ENCODE data around the gene AEBP2. TPM values are rescaled to one million over a fixed set of nuclear protein-coding genes. Genes with fewer than 3 reads are reported as not detected.
"Not testable (repeated sequence)": the region's sequence is repeated elsewhere in the genome, so short reads cannot be mapped to it uniquely, and the experiment has no call there.

The AEBP2 gene
- total RNA-seq: 42.0 TPM

- DNase-seq (ENCODE audit: low spot score in 2 of 2) (peak; percentile 94 to 98), FAIRE-seq (no peak)
Measured at GRCh38 chr12:19439059-19440018, at the start of gene AEBP2. TSS of gene AEBP2 (plus strand) at chr12:19439492. CDS start at chr12:19439700, 208 bp downstream.

DNA sequence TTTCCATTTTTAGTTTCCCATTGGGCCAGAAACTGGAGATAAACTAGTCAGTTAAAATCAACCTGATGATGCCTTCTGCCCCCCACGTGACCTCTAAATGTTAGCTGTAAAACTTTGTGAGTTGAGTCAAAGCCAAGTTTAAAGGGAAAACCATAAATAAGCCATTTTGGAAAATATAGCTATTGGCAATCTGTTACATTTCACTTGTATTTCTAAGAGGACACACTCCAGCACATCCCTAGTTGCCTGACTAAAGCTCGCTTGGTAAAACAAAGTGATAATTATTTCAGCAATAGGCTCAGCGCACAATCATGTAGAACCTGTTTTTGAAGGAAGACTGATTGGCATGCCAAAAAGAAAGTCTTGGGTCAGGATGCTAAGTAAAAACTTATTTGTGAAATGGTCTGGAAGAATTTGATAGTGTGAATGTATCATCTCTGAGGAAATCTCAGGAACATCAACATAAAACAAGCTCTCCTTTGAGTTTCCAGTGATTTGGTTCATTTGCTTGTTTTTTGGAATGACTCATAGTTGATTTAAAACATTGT, 49.2 kb upstream of the AEBP2 start:
- FAIRE-seq: no peak
- DNase-seq (ENCODE audit: low spot score in 2 of 2): no peak

DNA sequence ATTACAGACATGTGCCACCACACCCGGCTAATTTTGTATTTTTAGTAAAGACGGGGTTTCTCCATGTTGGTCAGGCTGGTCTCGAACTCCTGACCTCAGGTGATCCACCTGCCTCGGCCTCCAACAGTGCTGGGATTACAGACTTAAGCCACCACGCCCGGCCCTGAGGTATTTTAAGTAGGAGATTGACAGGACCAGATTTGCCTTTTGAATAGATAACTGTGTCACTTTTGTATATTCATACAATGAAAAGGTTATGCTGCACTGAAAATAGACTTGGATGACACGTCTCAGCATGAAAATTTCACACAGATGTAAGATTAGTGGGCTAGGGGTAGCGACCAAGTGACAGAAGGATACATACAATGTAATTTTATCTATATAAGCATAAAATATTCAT, 46.6 kb upstream of the AEBP2 start:
- not testable (repeated sequence) for FAIRE-seq; DNase-seq (ENCODE audit: low spot score in 2 of 2)

- FAIRE-seq (no peak), DNase-seq (ENCODE audit: low spot score in 2 of 2) (no peak)
Measured at GRCh38 chr12:19394385-19394784, 44.9 kb upstream of the AEBP2 start.

DNA sequence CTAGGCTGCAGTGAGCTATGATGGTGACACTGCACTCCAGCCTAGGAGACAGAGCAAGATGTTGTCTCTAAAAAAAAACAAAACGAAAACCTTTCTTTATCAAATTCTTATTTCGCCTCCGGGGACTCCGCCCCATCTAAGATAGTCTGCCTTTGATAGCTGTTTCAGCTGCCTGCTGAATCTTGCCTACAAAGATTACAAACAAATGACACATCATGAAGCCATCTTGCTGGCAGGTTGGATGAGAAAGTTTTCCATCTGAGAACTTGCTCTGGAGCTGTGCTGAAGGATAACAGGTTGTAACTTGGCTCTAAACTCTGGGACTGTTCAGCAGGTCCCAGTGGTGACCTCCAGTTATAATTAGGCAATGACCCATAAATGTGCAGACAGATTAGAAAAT, 41.8 kb upstream of the AEBP2 start:
- DNase-seq (ENCODE audit: low spot score in 2 of 2) (no peak), FAIRE-seq (no peak)

DNA sequence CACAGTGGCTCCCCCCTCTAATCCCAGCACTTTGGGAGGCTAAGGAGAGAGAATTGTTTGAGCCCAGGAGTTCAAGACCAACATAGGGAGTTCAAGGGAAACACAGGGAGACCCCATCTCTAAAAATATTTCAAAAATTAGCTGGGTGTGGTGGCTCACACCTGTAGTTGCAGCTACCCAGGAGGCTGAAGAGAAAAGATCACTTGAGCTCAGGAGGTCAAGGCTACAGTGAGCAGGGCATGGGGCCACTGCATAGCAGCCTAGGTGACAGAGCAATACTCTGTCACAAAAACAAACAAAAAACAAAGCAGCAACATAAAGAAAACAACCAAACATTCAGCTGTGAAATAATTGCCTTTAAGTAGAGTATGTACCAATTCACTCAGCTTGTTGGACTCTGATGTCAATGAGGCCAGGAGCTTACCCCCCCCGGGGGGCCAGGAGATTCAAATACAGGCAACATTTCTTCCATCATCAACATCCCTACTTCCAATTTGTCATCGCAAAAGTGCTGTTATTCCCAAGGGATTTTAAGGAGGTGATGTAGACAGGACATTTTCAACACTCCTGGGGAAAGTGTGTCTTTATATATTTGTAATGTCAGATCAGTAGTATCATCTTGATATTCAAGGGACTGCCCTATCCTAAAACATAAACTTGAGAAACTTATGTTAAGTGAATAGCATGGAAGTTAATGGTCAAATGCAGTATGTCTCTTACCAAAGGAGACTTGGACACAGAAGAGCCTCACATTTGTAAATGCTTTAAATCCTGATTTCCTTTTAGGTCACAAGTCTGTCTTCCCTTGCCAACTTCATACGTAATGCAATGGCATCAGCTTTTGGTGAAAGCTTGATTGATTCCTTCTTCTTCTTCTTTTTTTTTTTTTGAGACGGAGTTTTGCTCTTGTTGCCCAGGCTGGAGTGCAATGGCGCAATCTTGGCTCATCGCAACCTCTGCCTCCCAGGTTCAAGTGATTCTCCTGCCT, 40.6 kb upstream of the AEBP2 start:
- DNase-seq (ENCODE audit: low spot score in 2 of 2) (no peak), FAIRE-seq (no peak)

GRCh38 chr12:19400649-19401285, 38.5 kb upstream of the AEBP2 start:
- not testable (repeated sequence) for DNase-seq (ENCODE audit: low spot score in 2 of 2); FAIRE-seq

DNA sequence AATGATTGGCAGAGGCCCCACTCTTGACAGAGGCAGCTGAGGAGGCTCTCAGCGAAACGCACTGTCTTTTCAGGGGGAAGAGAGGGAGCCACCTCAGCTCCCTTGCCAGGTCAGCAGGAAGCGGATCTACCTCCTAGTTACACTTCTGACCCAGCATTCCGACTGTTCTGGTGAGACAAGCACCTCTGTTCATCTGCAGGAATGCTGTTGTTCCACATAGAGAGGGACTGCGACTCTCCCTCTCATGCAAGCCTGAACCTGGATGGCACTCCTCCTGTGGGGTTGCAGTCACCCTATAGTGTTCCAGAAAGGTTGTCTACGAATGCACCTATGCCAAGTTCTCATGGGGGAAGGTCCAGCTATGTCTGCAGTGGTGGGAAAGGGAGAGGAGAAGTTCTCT, 37.1 kb upstream of the AEBP2 start:
- FAIRE-seq: no peak
- no peak for DNase-seq (ENCODE audit: low spot score in 2 of 2)

GRCh38 chr12:19402743-19403431, 36.4 kb upstream of the AEBP2 start:
- no peak for FAIRE-seq

GRCh38 chr12:19404242-19404880, 34.9 kb upstream of the AEBP2 start:
- FAIRE-seq (no peak), DNase-seq (ENCODE audit: low spot score in 2 of 2) (no peak)

More at GRCh38 chr12:19402743-19403431, 36.4 kb upstream of the AEBP2 start:
- peak in 1 of 2 donors; percentile 23 for DNase-seq (ENCODE audit: low spot score in 2 of 2)

GRCh38 chr12:19409376-19409775, 29.9 kb upstream of the AEBP2 start:
- DNase-seq (ENCODE audit: low spot score in 2 of 2) (no peak), FAIRE-seq (no peak)

DNA sequence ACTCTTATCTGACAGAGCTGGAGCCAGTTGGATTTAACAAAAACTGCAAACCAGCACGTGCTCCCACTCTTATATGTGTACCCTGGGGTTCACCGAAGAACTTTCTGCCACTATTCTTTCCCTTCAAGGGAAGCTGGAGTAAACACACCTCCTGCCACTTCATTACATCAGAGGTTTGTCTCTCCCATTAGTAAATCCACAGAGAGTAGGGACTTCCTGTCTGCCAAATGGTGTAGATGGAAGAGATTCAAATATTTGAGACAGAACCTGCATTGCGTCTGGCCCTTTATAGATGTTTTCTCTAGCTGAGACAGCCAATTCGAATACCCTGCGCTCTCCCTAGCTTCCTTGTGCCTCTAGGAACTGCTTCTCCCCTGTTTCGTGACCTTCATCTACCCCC, 29.1 kb upstream of the AEBP2 start:
- DNase-seq (ENCODE audit: low spot score in 2 of 2): no peak
- no peak for FAIRE-seq

DNA sequence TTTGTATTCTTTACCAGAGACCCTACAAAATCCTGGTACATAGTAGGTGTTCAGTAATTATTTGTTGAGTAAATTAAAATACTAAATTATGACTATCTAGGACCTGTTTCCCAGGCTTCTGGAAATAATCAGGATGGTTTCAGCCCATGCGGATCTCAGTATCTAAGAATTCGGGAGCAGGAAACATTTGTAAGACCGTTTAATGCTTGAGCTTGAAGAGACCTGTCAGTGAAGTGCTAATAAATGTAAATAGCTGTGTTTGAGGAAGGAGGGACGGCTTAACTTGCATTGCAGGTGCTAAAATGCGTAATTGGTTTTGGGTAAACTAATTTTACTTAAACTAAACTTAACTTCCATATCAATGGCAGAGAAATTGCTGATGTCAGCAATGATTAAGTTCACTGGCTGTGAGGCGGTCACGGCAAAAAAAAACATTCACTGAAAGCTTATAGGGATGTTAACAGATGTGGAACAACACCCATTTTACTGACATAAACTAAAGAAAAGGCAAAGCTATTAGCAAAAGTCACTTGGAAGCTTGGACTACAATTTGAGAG, 28.6 kb upstream of the AEBP2 start:
- DNase-seq (ENCODE audit: low spot score in 2 of 2) (no peak), FAIRE-seq (no peak)

DNA sequence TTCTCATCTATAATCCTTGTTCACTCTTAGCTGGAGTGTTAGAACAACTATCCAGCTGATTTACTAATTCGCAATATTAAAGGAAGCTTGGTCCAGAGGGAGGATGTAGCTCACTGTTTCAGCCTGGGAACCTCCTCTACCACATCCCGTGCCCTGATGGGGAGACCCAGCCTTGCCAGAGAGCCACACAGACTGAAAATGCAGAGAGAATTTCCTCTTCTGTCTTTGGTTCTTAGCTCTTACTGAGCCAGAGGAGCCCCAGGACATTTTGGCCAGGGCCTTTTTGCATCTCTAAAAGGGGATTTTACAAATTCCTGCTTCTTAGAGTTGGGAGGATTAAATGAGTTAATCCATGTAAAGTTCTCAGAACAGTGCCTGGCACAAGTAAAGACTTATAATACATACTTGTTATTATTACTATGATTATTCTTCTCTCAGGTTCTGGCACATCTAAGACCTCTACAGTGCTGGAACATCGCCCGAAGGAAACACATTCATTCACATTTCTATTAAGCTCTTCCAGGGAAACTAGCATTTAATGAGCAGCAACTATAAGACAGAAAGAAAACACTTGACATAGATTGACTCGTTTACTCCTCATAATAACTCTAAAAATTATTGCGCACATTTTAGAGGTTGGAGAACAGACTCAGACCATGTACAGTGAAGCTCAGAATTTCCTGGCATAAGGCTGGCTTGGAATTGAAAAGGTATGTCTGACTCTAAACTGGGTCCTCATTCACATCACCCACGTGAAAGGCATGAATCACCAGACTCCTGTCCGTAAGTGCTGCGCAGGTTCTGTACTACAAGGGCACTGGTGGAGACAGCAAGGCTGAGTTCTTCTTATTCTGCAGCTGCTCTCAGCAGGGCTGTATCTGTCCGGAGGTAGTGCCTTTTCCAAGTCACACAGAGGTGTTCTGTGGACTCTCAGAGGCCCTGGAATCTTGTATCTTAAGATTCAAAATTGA, 27.8 kb upstream of the AEBP2 start:
- no peak for FAIRE-seq

DNA sequence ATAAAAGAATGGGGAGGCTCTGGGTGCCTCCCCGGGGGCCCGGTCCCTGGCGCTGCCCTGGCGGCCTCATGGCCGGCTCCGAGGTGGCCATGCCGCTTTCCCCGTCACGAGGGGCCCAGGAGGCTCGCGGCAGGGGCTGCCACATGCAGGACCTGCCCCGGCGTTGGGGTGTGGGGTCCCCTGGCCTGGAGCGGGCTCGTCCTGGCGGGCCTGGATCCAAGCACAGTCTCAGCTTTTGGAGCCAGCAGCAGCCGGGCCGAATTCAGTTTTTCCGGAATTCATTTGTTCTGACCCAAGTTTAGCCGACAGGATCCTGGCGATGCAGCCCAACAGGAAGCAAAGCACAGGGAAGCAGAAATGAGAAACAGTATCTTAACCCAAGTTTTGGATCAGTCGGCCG, 26.4 kb upstream of the AEBP2 start:
- DNase-seq (ENCODE audit: low spot score in 2 of 2): no peak
- FAIRE-seq: no peak

More for the DNA sequence above, 27.8 kb upstream of the AEBP2 start:
- DNase-seq (ENCODE audit: low spot score in 2 of 2): no peak

DNA sequence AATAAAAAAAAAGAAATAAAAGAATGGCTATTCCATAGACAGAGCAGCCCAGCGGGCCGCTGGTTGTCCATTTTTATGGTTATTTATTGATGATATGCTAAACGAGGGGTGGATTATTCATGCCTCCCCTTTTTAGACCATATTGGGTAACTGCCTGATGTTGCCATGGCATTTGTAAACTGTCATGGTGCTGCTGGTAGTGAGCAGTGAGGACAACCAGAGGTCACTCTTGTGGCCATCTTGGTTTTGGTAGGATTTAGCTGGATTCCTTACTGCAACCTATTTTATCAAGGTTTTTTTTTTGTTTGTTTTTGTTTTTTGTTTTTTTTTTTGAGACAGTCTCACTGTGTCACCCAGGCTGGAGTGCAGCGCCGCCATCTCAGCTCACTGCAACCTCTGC, 25.7 kb upstream of the AEBP2 start:
- not testable (repeated sequence) for FAIRE-seq; DNase-seq (ENCODE audit: low spot score in 2 of 2)

- FAIRE-seq (no peak), DNase-seq (ENCODE audit: low spot score in 2 of 2) (no peak)
Measured at GRCh38 chr12:19415563-19415962, 23.7 kb upstream of the AEBP2 start.

Measured in frontal cortex (tissue), 4 donors.